NCI-H82 treated with DMSO at 0.1 percent for 48 hours (cell line): ENCODE results near the gene BARX2.

Experiments used
- DNase-seq: peaks from one replicate; lab custom pipeline; 2025; ENCODE audit not compliant: unreplicated experiment; lab: John Stamatoyannopoulos, UW

The BARX2 gene

DNA sequence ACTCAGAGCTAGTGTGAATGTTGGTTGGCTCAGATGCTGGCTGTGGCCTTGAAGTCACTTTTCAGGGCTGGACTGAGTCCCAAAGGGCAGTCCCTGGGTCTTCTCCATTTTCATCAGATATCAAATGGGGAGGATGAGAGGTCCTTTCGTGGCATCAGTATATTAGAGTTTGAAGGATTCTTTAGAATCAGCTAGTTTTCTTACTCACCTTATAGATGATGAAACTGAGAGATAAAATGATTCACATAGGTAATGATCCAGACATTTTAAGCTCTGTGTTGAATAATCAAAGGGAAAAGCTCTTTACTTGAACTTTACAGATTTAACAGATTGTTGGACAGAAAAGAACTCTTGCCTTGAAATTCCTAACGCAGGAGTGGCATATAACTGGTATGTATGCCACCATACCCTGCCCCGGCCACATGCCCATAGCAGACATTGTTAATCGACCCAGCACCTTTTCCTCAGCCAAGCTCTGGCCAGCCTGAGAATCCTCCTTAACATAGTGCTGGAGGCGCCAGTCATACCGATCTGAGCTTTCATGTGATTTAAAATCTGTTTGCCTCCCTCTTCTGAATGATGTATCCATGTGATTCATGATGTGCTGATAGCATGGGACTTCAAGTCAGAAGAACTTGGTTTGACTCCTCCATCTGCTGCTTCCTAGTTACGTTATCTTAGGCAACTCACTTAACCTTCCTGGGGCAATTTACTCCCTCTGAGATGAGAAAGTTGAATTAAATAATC lies 60.0 kb downstream of the BARX2 start:
- DNase-seq, result no peak

DNA sequence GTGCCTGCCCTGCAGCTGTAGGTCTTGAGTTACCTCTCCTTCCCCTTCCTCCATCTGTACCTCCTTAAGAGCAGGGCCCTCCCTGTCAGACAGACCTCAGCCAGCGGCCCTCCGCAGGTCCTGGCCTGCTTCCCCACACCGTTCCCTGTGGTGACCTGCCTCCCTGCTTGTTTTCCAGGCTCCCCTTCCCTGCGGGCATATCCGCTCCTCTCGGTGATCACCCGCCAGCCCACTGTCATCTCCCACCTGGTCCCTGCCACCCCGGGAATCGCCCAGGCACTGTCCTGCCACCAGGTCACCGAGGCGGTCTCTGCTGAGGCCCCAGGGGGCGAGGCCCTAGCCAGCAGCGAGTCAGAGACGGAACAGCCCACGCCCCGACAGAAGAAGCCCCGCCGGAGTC lies 60.9 kb downstream of the BARX2 start:
- no peak for DNase-seq

DNA sequence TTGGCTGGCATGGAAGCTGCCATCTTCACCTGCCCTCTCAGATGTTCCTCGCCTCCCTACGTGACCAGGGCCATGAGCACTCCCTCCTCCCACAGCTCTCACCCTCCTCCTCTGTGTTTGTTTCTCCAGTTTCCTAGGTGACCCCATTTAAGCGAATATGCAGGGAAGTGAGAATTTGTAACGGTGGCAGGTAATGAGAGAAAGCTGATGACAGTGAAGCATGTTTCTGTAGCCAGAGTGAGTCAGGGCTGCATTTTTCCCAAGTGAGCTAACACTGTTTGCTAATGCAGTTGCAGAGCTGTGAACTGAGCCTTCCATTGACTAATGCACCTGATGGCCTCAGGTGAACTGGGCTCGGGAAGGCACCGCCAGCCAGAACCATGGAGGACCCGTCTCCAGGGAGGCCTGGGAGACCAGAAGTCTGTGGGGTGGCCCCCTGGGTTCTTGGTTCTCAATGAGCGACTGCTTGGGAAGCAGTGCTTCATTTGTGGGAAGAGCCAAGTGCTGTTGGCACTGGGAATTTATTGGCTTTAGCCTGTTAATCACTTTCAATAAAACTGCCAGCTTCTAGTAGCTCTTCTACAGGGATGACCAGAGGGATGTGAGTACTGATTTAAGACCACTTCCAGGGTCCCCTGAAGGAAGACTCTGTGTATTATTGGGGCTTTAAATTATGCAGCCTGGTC lies 64.5 kb downstream of the BARX2 start:
- no peak for DNase-seq

- no peak for DNase-seq
Measured at GRCh38 chr11:129442171-129442570, 66.5 kb downstream of the BARX2 start.

- DNase-seq, result no peak
Measured at GRCh38 chr11:129443276-129443675, 67.6 kb downstream of the BARX2 start.

- DNase-seq, result no peak
Measured at GRCh38 chr11:129444274-129444673, 68.6 kb downstream of the BARX2 start.

DNA sequence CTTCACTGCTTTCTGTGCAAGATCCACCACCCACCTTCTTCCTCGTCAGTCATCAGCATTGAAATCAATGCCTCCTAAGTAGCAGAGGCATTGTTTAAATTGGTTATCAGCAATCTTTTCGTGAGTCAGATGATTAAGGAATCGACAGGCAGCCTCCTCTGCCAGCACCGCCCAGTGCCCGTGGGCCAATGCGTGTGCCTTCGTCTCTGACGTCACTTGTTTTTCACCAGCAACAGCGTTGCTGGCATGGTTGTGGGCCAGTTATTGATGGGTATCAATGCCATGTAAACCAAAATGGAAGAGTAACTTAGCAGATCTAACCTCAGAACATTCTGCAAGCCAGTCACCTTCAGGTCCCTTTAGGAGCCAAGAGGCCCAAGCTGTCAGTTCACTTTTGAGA lies 69.6 kb downstream of the BARX2 start:
- DNase-seq, result no peak

DNA sequence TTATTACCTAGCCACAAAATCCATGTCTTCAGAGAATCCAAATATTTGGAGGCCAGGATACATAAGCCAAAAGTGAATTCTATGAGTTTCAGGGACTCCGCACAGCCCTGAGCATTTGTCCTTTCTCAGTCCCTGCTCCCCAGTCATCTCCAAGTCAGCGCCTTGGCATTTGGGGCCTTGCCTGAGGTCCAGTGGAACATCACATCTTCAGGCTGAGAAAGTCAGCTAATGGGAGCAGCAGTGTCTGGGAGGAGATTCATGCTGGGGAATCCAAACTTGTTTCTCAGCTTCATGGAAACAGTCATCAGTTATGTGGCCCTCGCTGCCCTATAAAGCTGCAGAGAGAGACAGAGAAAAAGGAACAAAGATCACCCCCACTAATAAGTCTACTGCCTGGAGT lies 70.9 kb downstream of the BARX2 start:
- no peak for DNase-seq

DNA sequence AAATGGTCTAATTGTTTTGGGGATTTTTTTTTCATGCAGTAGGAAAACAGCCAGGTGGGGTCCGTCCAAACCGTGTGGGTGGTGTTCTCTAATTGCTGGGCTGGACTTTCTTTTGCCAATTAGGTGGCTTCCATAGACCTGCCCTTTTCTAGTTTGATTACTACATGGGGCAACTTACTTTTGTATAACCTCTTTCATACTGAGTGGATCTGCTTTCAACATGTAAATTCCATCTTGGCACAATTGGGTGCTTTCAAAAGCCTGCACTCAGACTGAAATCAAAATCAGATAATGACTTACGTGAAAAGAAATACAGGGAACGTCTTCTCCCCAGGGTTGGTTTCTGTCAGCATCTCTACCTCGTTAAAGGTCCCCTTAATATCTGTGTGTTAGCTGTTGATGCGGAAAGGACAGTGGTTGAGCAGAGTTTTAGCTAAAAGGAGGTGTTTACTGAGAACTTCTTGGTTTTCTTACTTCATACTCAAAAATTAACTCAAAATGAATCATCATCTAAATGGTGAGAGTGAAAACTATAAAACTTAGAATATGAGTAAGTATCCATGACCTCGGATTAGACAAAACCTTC lies 72.1 kb downstream of the BARX2 start:
- no peak for DNase-seq

DNA sequence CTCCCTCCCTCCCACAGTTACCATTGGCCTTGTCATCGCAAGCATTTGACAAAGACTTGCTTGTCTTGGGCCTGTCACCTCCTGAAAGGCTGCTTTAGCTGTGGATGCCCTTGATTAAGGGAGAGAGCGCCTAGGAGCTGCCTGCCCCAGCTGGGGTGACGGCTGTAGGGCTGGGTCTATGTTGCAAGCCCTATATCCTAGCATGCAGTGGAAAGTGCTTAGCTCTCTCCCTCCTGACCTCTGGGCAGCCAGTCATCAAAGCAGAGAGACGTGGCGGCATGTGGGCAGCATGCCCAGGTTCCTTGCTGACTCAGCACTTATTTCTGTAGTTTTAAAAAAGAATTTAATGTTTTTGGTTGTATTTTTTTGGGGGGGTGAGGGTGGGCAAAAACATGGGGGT lies 75.9 kb downstream of the BARX2 start:
- no peak for DNase-seq

GRCh38 chr11:129453293-129453721 lies 77.7 kb downstream of the BARX2 start:
- DNase-seq, result no peak

DNA sequence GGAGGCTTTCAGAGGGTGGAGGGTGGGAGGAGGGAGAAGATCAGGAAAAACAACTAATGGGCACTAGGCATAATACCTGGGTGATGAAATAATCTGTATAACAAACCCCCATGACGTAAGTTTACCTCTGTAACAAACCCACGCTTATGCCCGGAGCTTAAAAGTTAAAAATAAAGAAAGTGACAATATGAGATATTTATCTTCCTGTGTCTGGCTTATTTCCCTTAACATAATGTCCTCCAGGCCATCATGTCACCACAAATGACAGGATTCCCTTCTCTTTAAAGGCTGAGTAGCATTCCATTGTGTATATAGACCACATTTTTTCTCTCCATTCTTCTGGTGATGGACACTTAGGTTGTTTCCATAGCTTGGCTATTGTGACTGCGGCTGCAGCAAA lies 79.5 kb downstream of the BARX2 start:
- no peak for DNase-seq

- DNase-seq, result no peak
Measured at GRCh38 chr11:129455756-129456655, 80.4 kb downstream of the BARX2 start.

DNA sequence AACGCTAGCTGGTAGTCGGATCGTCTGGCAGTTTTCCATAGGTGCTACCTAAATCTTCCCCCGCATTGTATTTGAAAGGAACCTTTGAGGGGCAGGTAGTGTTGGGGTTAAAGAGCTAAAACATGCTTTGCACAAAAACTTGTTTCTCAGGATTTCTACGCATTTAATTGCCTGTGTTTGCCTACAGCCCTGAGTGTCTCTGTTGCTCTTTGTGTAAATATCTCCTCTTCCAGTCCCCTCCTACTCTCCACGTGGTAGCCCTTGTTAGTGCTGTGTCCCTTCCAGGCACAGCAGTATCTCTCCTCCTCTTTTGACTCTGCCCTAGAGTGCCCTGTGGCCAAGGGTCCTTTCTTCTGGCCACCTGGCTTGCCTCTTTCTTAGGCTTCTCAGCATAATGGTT lies 81.7 kb downstream of the BARX2 start:
- DNase-seq, result no peak

DNA sequence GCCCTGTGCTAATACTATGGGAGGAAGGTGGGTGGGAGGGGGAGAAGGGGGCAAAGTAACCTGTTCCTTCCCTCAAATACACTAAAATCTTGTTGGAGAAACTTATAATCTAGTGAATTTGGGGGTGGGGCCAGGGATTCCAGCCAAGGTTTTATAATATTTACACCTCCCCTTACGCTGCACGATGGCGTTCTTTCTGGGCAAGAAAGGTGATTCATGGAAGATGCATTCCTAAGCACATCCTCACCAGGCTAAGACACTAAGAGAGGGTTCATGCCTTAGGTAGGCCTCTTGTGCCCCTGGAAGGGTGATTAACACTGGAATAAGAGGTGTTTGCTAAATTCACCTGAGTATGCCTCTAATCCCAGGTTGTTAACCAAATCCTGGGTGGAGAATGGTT lies 82.6 kb downstream of the BARX2 start:
- DNase-seq, result no peak

GRCh38 chr11:129458756-129459535 lies 83.3 kb downstream of the BARX2 start:
- DNase-seq, result no peak

DNA sequence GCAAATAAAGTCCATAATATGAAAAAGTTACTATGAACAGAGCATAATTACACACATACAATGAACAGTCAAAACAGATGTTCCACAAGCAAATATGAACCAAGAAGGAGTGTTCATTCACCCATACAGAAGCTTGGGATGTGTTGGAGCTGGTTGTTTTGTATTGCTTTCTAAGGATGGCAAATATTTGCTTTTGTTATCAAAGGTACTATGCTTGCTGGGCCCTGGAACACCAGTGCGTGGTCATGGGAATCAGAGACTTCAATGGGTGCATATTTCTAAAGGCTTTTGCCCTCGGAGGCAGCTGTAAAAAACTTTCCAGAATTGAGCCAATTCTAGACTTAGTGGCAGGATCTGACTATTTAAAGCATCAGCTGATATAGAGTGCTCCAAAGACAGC lies 85.1 kb downstream of the BARX2 start:
- no peak for DNase-seq

GRCh38 chr11:129484068-129484467 lies 108.4 kb downstream of the BARX2 start:
- DNase-seq, result no peak

DNA sequence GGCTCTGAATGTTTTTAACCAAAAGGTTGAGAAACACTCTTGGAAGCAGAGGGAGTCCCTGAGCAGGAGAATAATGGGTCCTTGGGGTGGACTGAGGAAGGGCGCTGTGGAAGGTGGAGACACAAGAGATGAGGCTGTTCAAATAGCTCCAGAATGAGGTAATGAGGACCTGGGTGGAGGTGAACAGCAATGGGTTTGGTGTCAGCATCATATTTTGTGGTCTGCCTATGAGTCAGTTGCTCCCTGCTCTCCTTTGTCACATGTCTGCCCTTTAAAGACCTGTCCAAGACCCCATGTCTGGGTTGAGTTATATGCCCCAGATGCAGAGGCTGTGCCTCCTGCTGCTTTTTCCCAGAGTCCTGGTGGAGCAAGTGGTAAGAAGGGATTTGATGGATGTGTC lies 113.6 kb downstream of the BARX2 start:
- no peak for DNase-seq

- no peak for DNase-seq
Measured at GRCh38 chr11:129490004-129490403, 114.4 kb downstream of the BARX2 start.

- no peak for DNase-seq
Measured at GRCh38 chr11:129493746-129494145, 118.1 kb downstream of the BARX2 start.
